ENCODE results near the gene SMC1A.
A peak's percentile ranks its signal among the peaks of the same experiment; 100 is the strongest.
"Not testable (repeated sequence)": the region's sequence is repeated elsewhere in the genome, so short reads cannot be mapped to it uniquely, and the experiment has no call there.

SMC1A gene

DNA sequence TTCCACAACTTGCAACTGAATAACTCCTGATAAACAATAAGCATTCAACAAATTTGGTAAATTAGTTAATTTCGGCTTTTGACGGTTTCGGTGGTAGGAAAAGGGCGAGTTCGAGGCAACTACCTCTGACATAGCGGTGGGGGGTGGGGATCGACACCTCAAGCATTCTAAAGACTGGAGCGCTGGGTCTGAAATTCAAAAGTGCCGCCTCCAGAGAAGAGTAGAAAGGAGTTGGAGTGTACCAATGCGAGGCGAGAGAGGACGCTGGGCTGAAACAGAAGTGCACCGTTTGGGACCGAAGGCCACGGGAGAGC lies 725 bp downstream of the SMC1A start:
- DNase-seq, result no peak

GRCh38 chrX:53421125-53421524 lies 1.3 kb downstream of the SMC1A start:
- DNase-seq, result no peak

DNA sequence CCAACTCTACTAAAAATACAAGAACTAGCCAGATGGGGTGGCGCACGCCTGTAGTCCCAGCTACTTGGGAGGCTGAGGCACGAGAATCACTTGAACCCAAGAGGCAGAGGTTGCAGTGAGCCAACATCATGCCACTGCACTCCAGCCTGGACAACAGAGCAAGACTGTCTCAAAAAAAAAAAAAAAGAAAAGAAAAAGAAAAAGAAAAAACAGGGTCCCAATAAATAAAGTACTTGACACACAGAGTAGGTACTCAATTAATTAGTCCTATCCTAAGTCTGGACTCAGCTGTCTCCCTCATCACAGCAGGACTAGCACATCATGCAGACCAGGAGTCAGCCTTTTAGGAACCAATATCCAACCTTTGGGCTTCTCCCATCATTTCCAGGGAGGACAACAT lies 2.1 kb downstream of the SMC1A start:
- DNase-seq, result not testable (repeated sequence)

- DNase-seq, result no peak
These were observed 10.0 kb downstream of the SMC1A start for GRCh38 chrX:53412446-53412845.

DNA sequence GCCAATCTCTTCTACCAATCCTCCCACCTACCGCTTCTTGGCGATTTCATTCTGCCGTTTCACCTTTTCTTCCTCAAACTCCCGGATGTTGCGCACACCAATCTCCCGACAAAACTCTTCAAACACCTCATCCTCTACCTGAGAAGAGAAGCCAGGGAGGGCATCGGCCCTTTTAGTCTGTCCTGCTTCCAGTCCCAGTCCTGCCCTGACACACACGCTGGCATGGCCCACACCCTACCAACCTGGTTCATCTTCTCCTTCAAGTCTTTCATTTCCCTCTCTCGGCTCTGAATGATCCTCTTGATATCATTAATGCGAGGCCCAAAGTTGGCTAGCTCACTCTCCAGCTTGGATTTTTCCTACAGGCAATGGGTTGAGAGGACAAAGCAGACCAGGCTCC lies 18.9 kb downstream of the SMC1A start:
- DNase-seq, result no peak

DNA sequence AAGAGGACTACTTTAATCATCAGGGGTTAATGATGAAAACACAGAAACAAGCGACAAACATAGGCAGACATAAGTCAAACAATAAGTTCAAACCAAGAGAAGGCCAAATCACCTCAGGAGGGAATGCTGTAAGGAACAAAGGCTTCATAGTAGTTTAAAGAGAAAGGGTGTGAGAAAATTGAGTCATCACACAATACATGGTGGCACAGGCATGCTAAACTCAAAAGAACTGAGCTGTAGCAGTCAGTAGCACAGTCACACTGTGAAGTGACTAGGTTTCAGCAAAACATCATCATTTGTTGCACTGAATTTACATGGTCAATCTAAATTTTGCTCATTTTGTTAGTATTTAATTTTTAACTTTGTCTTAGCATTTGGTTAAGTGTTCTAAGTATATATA lies 24.2 kb downstream of the SMC1A start:
- no peak for DNase-seq

- DNase-seq, result no peak
These were observed 26.7 kb downstream of the SMC1A start for GRCh38 chrX:53395605-53396298.

- no peak for DNase-seq
These were observed 38.9 kb downstream of the SMC1A start for GRCh38 chrX:53383376-53384076.

DNA sequence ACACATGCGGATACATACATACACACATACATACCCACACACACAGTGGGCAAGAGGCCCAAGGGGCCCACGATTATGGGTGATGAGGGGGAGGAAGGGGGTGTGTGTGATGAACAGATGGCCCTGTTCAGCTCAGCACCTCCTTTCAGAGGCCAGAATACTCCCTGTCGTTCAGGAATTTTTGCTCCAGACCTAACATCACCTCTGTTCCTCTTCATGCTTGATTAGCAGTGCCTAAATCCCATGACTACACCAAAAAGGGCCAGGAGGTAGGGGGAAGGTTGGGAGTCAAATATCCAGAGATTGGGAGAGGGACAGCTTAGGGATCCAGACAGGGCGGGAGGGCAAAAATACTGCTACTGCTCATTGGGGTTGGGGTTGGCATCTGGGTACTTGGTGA lies 42.7 kb downstream of the SMC1A start:
- no peak for DNase-seq

GRCh38 chrX:53379008-53379710 lies 43.3 kb downstream of the SMC1A start:
- no peak for DNase-seq

- DNase-seq, result no peak
These were observed 45.0 kb downstream of the SMC1A start for GRCh38 chrX:53377464-53377863.

DNA sequence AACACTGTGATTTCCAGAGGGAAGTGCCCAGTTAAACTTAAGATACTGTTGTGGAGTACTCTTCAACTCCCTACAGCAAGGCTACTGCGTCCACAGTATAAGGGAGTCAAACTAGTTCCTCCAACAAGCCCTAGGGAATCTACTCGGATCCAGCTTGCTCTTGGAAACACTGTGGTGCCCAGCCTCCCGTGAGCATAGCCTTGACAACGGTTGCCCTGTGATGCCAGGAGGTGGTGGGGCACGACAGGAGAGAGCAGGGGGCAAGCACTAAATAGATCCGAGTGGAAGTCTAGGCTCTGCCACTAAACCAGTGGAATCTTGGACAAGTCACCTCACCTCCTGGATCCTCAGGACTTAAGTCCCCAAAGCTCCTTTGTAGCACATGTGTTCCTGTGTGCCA lies 45.6 kb downstream of the SMC1A start:
- DNase-seq, result no peak

GRCh38 chrX:53374923-53375322 lies 47.5 kb downstream of the SMC1A start:
- DNase-seq, result no peak

- DNase-seq, result no peak
These were observed 48.1 kb downstream of the SMC1A start for GRCh38 chrX:53374222-53374820.

DNA sequence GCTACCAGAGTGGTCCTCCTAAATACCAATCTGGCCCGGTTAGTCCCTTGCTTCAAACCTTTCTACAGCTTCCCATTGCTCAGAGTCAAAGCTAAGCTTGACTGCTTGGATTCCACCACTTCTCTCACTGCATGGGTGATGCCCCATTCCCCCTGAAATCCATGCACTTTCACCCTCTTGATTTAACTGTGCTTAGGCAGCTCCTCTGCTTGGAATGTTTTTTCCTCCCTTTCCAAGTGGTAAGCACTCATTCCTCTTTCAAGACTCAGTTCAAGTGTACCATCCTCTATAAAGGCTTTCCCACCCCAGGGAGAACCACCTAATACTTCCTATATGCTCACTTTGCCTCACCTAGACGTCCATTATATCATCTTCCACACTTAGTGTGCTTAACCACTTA lies 49.1 kb downstream of the SMC1A start:
- no peak for DNase-seq

GRCh38 chrX:53366454-53366853 lies 56.0 kb downstream of the SMC1A start:
- DNase-seq, result not testable (repeated sequence)

- no peak for DNase-seq
These were observed 60.0 kb downstream of the SMC1A start for GRCh38 chrX:53362449-53362848.

DNA sequence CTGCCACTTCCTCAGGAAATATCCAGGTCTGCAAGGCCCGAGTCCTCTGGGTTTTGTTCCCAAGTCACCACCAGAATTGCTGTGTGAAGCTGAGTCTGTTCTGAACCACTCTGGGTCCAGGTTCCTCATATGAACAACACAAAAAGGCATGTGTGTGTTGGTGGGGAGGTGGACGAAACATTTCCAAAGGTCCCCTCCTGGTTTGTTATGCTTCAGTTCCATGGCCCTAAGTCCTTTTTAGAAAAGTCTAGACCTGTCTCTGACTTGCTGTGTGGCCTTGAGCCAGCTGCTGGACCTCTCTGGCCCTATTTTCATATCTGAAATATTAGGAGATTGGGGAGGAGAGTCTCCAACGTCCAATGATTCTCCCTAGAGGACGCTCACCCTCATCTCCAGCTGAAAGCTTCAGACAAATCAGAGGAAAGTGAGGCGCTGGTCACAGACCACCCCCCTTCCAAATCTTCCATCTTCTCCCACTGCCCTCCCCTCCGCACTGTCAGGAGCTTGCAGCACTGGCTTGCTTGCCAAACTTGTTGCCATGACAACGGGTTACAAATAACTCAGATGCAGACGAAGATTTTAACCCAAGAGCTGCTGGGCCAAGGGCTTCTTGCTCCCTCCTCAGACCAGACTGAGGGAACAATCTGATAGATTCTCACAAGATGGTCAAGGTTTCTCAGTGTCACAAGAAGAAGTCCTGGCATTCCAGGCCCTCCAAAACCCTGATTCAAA lies 64.5 kb downstream of the SMC1A start:
- peak; percentile 20 for DNase-seq

GRCh38 chrX:53356186-53356585 lies 66.3 kb downstream of the SMC1A start:
- DNase-seq, result no peak

DNA sequence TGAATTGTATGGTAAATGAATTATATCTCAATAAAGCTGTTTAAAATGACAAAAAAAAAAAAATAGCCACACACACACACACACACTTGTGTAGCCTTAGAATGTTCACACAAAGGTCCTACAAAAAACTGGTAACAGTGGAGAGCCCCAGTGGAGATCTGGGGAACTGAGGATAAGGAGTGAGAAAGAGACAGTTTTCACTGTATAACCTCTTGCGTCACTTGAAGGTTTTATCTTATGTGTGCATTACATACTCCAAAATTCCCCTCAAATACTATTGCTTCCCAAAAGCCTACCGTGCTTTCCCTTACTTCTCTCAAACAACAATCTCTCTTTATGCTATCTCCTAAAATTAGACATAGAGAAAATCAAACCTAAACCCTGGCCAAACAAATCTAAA lies 67.8 kb downstream of the SMC1A start:
- DNase-seq, result no peak

DNA sequence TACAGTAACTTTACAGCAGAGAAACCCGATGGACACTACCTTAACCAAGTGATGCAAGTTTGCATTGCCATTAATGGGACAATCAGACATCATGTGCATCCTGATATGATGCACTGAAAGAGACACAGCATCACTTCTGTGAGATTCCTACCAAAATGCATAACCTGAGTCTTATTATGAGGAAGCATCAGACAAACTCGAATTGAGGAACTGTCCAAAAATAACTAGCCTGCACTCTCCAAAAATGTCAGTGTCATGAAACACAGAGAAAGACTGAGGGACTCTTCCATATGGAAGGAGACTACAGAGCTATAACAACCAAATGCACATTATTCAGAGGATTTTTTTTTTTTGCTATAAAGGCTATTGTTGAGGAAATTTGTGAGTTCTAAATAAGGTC lies 74.5 kb downstream of the SMC1A start:
- no peak for DNase-seq

- no peak for DNase-seq
These were observed 81.4 kb downstream of the SMC1A start for GRCh38 chrX:53340852-53341645.
